NOMO-1 treated with DMSO at 0.1 percent for 48 hours (cell line): Measurements from ENCODE around the gene USP36.
"Not testable (repeated sequence)": the region's sequence is repeated elsewhere in the genome, so short reads cannot be mapped to it uniquely, and the experiment has no call there.

Source experiments
- DNase-seq: peaks from one replicate; lab custom pipeline; 2025; ENCODE audit not compliant: unreplicated experiment; lab: John Stamatoyannopoulos, UW

The USP36 gene

DNA sequence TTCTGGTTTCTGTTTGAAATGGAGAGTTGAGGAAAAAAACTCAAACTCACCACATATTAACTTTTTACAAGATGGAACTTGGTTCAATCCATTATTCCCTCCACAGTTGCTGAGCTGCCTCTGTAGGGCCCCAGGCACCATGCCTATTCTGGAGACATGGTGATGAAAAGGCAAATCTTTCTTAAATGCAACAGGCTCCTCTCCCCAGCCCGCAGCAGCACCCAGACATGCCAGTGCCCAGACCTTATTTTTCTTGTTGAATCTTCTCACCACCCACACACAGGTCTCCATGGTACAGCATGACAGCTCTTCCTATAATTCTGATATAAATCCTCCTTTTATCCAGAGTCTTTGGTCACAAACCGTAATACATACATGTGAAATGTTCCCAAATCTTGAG is 66.2 kb downstream of the USP36 start:
- DNase-seq, result no peak

- DNase-seq, result no peak
These were observed 68.7 kb downstream of the USP36 start for GRCh38 chr17:78771758-78772382.

GRCh38 chr17:78769196-78769773 is 71.3 kb downstream of the USP36 start:
- DNase-seq, result no peak

- DNase-seq, result no peak
These were observed 72.8 kb downstream of the USP36 start for GRCh38 chr17:78767806-78768205.

DNA sequence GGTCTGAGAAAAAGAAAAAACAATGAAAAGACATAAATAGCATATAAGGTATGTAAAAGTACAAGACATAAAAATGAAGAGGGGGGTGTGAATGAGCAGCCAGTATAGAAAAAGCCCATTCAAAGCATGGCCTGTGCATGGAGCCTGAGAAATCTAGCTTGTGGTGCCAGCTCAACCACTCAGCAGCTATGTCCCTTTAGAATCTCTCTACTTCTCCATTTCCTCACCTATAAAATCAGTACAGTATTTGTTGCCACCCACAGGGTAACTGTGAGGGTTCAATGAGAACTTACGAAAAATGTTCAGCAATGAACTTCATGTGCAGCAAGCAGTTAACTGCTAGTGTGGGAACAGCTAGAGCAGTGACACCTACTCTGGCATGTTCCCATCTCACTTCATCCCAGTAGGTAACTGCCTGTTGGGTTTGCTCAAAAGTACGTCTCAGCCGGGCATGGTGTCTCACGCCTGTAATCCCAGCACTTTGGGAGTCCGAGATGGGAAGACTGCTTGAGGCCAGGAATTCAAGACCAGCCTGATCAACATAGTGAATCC is 73.8 kb downstream of the USP36 start:
- peak; percentile 30 for DNase-seq

DNA sequence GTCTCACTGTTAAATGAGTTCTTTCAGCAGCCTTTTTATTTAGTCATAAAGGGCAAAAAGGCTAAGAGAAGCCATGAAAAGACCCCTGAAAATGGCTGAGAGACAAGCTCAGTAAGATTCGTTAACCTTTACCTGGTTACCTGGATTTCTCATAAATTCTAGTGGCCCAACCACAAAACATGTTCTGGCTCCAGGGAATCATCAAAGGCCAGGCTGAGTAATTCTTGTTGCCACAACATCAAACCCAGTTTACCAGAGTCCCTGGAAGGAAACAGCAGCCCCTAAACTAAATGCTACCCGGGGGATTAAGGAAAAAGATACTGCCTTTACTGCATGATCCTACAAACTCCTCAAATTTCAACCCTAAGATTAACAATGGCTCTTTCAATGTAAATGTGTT is 74.4 kb downstream of the USP36 start:
- DNase-seq, result no peak

DNA sequence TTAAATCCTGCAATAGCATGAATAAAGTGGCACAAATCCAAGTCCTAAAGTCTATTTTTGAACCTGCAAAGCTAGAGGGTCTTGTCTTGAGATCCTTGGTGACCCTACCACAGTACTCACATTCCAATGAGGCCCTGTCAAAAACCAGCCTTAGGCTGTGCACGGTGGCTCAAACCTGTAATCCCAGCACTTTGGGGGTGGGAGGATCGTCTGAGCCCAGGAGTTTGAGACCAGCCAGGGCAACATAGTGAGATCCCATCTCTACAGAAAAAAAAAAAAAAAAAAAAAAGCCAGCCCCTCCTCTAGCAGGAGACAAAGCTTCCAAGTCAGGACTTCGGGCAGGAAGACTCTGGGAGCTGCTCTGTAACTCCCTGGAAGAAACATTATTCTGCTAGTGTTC is 74.8 kb downstream of the USP36 start:
- no peak for DNase-seq

DNA sequence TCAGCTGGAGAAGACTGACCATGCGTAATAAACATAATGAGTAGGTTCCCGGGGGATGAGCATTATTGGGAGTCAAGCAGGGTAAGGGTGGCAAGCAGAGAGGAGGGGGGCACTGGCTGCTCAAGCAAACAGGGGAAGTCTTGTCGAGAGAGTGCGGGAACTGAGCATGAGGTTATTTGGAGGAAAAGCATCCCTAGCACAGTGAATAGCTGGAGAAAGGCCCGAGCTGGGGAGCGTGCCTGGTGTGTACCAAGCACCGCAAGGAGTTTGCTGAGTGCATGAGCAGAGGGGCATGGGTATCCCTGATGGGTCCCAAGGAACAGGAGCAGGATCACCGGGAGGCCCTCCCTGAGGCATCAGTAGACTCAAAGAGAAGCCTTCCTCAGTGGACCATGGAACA is 75.7 kb downstream of the USP36 start:
- DNase-seq, result no peak

GRCh38 chr17:78763561-78763960 is 77.1 kb downstream of the USP36 start:
- no peak for DNase-seq

DNA sequence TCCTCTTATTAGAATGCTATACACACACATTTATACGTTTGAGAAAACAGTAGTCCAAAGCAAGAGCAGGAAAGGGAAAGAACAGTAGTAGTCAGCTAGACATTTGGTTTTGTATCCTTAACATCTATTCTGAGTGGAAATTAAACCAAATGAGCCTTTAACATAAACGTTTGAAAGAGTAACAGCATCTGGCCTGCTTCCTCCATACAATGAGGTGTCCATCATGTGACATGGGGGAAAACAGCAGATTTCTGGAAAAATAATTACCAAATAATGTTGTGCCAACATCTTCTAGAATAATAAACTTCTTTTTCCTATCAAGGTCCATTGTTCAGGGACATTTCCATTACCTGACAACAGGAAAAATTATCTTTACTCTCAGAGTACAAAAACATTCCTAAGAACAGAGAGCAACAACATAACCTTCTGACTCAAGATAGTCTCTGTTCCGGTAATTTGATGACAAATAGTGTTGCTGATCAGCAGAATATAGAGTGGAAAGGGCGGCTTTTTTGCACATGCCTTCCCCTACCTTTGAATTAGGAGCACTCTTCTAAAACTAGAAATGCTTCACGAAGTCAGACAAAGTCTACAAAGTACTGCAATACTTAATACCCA is 78.7 kb downstream of the USP36 start:
- DNase-seq, result no peak

- DNase-seq, result no peak
These were observed 80.7 kb downstream of the USP36 start for GRCh38 chr17:78759969-78760352.

DNA sequence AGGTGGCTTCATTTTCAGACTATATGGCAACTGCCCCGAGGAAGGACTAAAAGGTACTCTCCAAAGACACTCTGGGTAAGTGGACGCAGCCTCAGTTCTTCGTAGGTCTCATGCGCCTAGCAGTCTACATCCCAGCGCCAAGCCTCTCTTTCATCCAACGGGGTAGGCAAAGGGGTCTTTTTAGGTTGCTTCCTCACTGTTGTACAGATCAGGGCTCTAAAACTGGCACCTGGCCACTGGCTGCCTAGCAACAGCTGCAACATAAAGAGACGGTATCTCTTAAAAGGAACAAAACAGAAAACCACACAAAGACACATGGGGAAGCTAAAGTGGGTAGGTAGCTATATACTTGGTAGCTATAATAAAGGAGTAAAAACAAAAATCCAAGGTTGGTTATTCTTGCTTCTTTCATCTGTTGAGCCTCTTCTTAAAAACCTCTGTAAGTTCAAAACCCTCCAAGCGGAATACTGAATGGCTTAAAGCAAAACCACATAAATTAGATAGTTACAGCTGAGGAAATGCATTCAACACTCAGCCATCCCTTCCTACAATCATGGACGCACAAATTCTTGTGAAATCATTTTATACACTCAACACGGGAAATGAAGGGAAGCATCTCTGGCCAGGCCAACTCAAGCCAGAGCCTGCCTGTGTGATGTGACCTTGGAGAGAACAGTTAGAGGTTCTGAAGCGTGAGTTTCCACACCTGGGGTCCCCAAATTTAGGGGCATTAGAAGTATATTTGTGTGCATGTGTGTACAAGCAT is 81.2 kb downstream of the USP36 start:
- peak; percentile 83 for DNase-seq

DNA sequence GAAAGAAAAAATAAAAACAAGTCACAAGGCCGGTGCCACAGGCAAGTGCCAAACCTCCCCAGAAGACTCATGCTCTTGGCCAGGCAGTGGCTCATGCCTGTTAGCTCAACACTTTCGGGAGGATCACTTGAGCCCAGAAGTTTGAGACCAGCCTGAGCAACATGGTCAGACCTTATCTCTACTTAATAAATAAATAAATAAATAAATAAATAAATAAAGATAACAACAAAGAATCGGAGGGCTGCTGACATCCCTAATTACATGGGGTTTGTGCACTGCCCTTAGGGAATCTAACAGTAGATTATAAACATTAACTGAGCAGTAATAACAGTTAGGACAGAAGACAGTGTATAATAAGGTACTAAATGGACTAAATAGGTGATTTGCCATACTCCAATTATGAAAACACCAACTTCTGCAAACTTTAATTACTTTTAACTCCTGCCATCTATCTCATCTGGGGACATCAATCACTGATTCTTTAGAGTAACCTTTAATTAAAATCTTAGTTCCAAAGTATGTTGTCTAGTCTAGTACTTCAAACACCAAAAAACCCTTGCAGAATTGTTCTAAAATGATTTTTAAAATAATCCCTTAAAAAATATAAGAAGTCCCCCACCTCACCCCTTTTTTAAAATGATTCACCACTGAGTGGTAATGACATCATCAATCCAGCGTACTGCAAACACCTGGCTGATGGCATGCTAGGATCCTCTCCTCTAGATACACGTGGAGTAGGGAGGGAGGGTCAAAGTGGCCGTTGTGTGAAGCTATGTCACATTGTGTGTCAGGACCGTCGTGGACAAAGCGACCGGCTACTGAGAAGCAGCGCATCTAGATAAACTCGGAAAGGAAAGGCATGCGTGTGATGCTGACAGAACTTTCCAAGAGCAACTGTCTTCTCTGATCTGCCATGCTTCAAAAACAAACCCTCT is 87.0 kb downstream of the USP36 start:
- DNase-seq, result peak; percentile 11

GRCh38 chr17:78751447-78752161 is 89.0 kb downstream of the USP36 start:
- DNase-seq, result no peak

GRCh38 chr17:78751000-78751399 is 89.6 kb downstream of the USP36 start:
- not testable (repeated sequence) for DNase-seq

DNA sequence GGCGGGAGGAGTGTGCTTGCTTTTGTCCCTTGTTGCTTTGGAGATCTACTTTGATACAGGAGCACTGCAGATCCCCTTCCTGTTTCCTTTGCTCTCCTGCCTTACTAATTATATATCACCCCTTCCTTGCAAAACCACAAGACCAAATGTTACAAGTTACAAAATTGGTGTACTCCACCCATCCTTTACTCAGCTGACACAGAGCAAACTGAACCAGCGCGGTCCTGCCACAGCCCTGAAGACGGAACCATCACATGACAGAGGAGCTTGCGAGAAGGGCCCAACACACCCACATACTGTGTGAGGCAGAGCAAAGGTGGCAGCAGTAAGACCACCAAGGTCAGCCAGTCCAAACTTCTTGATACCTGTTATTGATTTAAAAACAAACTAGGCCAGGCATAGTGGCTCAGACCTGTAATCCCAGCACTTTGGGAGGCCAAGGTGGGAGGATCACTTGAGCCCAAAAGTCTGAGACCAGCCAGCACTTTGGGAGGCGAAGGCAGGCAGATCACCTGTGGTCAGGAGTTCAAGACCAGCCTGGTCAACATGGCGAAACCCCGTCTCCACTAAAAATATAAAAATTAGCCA is 91.8 kb downstream of the USP36 start:
- peak; percentile 99 for DNase-seq

- peak; percentile 22 for DNase-seq
These were observed 92.4 kb downstream of the USP36 start for GRCh38 chr17:78748048-78748729.

DNA sequence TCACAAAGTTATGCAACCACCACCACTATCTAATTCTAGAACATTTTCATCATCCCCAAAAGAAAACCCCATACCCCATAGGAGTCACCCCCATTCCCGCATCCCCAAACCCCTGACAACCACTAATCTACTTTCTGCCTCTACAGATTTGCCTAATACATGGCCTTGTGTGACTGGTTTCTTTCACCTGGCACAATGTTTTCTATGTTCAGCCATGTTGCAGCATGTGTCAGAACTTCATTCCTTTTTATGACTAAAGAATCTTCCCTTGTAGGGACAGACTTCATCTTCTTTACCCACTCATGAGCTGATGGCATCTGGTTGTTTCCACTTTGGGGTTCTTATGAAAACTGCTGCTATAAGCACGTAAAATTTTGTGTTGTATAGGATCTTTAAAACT is 93.1 kb downstream of the USP36 start:
- no peak for DNase-seq

GRCh38 chr17:78746949-78747269 is 93.7 kb downstream of the USP36 start:
- no peak for DNase-seq
